Activated naive CD4-positive, alpha-beta T cell treated with anti-CD3 and anti-CD28 coated beads, Interleukin-2, amount 10 ng/mL, durations not matched to agents 7 days and 5 days (primary cell): ENCODE results near the gene XBP1.
A peak's percentile ranks its signal among the peaks of the same experiment; 100 is the strongest.

ENCODE experiments used
- CTCF ChIA-PET: fragments of 350-600 bp; sonication (Branson Sonifier 250); formaldehyde crosslinking; loops from one replicate; lab custom pipeline; 2021; ENCODE audit warnings: antibody characterized with exemption; lab: Charles Lee
- DNase-seq: peaks from one replicate; pipeline ENCODE4 v3.0.0-alpha.2; 2020
- H3K27ac Mint-ChIP-seq: one replicate; pipeline ENCODE4 v1.8.0; 2021; ENCODE audit warnings: mild to moderate bottlenecking, moderate library complexity, mixed read lengths
- H3K27me3 Mint-ChIP-seq: one replicate; pipeline ENCODE4 v1.8.0; 2021; ENCODE audit warnings: mild to moderate bottlenecking, mixed read lengths
- H3K36me3 Mint-ChIP-seq: one replicate; pipeline ENCODE4 v1.8.0; 2021; ENCODE audit warnings: mixed read lengths
- H3K4me1 Mint-ChIP-seq: one replicate; pipeline ENCODE4 v1.8.0; 2021; ENCODE audit warnings: mixed read lengths
- H3K4me3 Mint-ChIP-seq: one replicate; pipeline ENCODE4 v1.8.0; 2021; ENCODE audit warnings: mild to moderate bottlenecking, moderate library complexity, mixed read lengths
- H3K9me3 Mint-ChIP-seq: one replicate; pipeline ENCODE4 v1.8.0; 2021; ENCODE audit warnings: mixed read lengths

XBP1 gene

DNA sequence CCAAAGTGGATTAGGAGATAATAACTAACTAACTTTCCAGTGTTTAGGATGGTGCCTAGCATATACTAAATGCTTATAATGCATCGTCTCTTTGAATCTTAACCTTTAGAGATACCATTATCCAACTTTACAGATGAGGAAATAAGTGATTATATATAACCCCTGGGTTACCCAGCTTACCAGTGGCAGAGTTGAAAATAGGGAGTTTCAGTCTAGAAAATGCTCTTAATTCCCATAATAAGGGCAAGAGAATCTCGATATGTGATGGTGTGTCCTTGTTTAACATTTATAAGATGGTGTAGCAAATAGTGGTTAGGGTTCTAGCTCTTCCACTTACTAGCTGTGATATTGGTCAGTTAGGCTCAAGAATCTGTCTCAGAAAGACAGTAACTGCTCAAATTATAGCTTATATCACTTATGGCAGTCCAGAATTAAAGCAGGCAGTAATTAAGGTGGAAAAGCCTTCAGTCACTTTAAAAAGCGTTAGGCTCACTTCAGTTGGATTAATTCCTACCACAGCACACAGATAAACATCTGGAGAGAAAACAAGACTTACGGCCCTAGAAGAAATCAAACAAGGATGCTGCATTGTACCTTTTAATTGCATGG, 6.3 kb downstream of the XBP1 start:
- peak overlapping the region; percentile 72 for H3K27ac Mint-ChIP-seq
- H3K9me3 Mint-ChIP-seq = no peaks in the 10 kb centered on the region
- H3K4me3 Mint-ChIP-seq = peak overlapping the region; percentile 39
- H3K36me3 Mint-ChIP-seq = peaks cover 70% of the 10 kb centered on the region
- H3K4me1 Mint-ChIP-seq = peaks cover 80% of the 10 kb centered on the region
- DNase-seq = no peak
- CTCF ChIA-PET = interaction anchor here (1.0 to 3.0 kb wide), 3 partner anchors 21 to 193 kb away, joined by 3 to 16 read pairs (median 3); no protein-coding TSS in a partner anchor
- H3K27me3 Mint-ChIP-seq = no peaks in the 10 kb centered on the region

DNA sequence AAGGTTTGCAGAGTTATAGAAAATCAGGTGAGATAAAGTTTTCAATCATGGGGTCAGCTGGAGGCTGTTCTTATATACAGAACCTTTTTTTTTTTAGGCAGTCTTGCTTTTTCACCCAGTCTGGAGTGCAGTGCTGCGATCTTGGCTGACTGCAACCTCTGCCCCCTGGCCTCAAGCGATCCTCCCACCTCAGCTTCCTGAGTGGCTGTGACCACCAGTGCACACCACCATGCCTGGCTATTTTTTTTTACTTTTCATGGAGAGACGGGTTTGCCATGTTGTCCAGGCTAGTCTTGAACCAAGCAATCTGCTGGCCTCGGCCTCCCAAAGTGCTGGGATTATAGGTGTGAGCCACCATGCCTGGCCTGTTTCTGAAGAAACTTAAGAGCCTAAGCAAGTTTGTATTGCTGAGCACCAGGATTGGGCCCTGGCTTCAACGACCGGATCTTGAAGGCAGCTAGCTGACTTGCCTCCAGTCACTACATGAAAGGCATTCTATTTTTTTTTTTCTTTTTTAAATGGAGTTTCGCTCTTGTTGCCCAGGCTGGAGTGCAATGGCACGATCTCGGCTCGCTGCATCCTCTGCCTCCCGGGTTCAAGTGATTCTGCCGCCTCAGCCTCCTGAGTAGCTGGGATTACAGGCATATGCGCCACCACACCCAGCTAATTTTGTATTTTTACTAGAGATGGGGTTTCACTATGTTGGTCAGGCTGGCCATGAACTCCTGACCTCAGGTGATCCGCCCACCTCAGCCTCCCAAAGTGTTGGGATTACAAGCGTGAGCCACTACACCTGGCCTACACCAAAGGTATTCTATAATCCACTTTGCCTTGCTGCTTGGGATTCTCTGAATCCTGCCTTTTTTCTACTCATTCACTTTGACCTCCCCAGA, 7.6 kb downstream of the XBP1 start:
- Mint-ChIP-seq H3K4me3 (no peak overlapping the region), H3K4me1 (peaks cover 75% of the 10 kb centered on the region), H3K9me3 (no peaks in the 10 kb centered on the region), H3K27ac (peak overlapping the region; percentile 84), H3K27me3 (no peaks in the 10 kb centered on the region), H3K36me3 (peaks cover 66% of the 10 kb centered on the region)
- CTCF ChIA-PET = interaction anchor here (0.6 to 1.8 kb wide), 4 partner anchors 15 to 36 kb away, joined by 3 to 10 read pairs (median 4); no protein-coding TSS in a partner anchor
- peak; percentile 26 for DNase-seq

DNA sequence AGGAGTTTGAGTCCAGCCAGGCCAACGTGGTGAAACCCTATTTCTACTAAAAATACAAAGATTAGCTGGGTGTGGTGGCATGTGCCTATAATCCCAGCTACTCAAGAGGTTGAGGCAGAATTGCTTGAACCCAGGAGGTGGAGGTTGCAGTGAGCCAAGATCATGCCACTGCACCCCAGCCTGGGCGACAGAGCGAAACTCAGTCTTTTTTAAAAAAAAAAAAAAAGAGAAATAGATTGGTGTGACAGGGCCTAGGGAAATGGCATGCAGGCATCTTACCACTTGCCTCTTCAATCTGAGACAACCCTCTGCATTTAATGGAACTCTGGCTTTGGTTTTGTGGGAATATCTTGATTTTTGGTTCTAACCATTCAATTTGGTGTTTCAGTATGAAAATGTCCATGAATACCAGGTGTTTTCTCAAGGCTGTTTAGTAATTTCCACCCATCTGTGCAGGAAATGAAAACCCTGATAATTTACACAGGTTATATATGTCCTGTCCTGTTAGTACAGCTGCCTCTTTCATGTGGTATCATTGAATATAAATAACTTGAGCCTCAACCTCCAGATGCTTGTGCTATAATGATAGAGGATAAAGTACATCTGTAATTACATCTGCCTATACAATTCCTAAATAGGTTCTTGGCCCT, 8.4 kb downstream of the XBP1 start:
- H3K27me3 Mint-ChIP-seq = no peaks in the 10 kb centered on the region
- H3K36me3 Mint-ChIP-seq = peaks cover 60% of the 10 kb centered on the region
- H3K4me3 Mint-ChIP-seq = no peak overlapping the region
- peak overlapping the region; percentile 84 for H3K27ac Mint-ChIP-seq
- CTCF ChIA-PET = interaction anchor here (0.6 to 1.8 kb wide), 7 partner anchors 15 to 249 kb away, joined by 3 to 10 read pairs (median 3); no protein-coding TSS in a partner anchor
- H3K4me1 Mint-ChIP-seq = peaks cover 69% of the 10 kb centered on the region
- DNase-seq = no peak
- no peaks in the 10 kb centered on the region for H3K9me3 Mint-ChIP-seq

DNA sequence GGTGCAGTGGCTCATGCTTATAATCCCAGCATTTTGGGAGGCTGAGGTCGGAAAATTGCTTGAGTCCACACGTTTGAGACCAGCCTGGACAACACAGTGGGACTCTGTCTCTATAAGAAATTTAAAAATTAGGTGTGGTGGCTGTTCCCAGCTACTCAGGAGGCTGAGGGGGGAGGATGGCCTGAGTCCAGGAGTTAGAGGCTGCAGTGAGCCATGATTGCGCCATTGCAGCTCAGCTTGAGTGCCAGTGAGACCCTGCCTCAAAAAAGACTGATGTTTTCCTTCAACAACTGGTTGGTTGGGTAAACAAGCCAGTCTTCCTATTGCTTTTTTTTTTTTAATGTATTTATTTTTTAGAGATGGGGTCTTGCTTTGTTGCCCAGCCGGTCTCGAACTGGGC, 9.2 kb downstream of the XBP1 start:
- CTCF ChIA-PET = interaction anchor here (0.9 to 2.6 kb wide), 10 partner anchors 8 to 249 kb away, joined by 3 to 47 read pairs (median 4); partner anchors contain the start of gene XBP1
- H3K9me3 Mint-ChIP-seq = no peaks in the 10 kb centered on the region
- peaks cover 56% of the 10 kb centered on the region for H3K36me3 Mint-ChIP-seq
- no peak overlapping the region for H3K27ac Mint-ChIP-seq
- DNase-seq = no peak
- peaks cover 61% of the 10 kb centered on the region for H3K4me1 Mint-ChIP-seq
- no peaks in the 10 kb centered on the region for H3K27me3 Mint-ChIP-seq
- H3K4me3 Mint-ChIP-seq = no peak overlapping the region

DNA sequence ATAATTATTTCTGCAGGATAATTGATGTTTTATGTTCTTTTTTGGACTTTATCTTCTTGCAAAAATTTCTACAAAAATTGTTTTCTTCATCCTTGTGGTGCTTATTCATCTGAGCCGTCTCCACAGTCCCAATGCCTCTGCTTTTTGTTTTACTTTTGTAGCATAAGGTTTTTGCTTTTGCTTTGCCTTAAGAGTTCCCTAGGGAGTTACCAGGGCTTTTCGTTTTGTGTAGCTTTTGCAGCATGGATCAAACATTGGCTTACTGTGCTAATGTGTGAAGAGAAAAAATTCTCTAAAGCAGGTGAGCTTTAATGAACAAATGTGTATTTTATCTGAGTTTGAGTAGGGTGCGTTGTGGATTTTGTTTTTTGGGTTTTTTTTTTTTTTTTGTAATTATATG, 11.8 kb downstream of the XBP1 start:
- CTCF ChIA-PET = interaction anchor here (0.7 to 5.1 kb wide), 4 partner anchors 40 to 822 kb away, joined by 3 to 35 read pairs (median 9); no protein-coding TSS in a partner anchor
- H3K9me3 Mint-ChIP-seq = no peaks in the 10 kb centered on the region
- DNase-seq = no peak
- no peaks in the 10 kb centered on the region for H3K27me3 Mint-ChIP-seq
- no peak overlapping the region for H3K27ac Mint-ChIP-seq
- H3K36me3 Mint-ChIP-seq = peaks cover 51% of the 10 kb centered on the region
- peaks cover 37% of the 10 kb centered on the region for H3K4me1 Mint-ChIP-seq
- H3K4me3 Mint-ChIP-seq = no peak overlapping the region

DNA sequence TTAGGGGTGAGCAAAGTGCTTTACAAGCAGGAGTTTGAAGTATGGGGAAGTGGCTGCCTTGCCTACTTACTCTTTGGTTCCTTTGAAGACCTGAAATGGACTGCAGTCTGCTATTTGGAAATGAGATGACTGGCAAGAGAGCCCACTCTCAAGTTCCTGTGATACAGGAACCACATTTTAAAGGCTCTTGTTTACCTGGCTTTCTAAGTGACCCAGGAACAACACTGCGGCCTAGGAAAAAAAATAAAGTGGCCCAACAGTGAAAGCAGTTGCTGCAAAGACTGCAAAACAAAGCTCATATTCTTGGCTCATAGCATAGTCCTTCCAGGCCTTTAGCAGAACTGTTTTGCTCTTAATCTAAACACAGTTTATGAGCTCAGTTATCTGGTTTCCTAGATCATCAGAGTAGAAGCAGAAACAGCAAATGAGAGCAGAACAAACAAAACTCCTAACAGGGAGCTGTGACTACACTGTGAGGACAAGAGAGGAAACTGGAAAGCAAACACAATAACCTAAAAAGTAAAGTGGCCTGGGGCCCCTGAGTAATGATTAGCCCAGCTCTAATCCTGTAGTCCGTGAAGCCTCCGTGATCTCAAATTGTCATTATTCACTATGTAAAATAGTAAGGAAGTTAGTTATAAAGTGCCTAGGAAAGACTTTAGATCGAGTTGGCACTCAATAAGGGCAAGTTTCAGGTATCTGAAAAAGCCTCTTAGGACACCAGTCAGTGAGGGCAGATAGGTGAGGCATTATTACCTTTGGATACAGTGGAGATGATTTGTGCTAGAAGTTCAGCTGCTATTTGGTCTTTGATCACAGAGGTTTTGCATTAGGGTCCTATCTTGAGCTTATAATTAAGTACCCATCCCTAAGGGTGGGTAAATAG, 16.3 kb downstream of the XBP1 start:
- DNase-seq = no peak
- H3K4me1 Mint-ChIP-seq = peaks cover 5% of the 10 kb centered on the region
- H3K27me3 Mint-ChIP-seq = no peaks in the 10 kb centered on the region
- H3K4me3 Mint-ChIP-seq = no peak overlapping the region
- CTCF ChIA-PET = interaction anchor here (0.7 to 5.1 kb wide), 3 partner anchors 45 to 184 kb away, joined by 3 to 35 read pairs (median 6); no protein-coding TSS in a partner anchor
- peaks cover 59% of the 10 kb centered on the region for H3K36me3 Mint-ChIP-seq
- H3K27ac Mint-ChIP-seq = no peak overlapping the region
- H3K9me3 Mint-ChIP-seq = no peaks in the 10 kb centered on the region

DNA sequence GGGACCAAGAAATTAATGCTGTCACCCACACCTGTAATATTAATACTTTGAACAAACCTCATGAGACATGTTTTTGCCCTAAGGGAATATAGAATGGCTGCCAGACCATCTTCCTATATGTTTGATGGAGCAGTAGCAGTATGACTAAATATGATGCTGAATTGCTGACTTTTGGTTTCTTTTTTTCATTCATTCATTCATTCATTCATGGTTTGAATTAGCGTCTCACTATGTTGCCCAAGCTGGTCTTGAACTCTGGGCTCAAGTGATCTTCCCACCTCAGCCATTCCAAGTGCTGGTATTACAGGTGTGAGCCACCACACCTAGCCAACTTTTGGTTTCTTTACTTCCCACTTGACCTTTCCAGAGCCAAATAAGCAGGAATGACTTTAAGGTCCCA, 20.1 kb downstream of the XBP1 start:
- no peak overlapping the region for H3K4me3 Mint-ChIP-seq
- H3K27ac Mint-ChIP-seq = no peak overlapping the region
- CTCF ChIA-PET = interaction anchor here (0.8 to 1.2 kb wide), 2 partner anchors 8 to 36 kb away, joined by 3 to 4 read pairs; partner anchors contain the start of gene CCDC117
- no peaks in the 10 kb centered on the region for H3K9me3 Mint-ChIP-seq
- no peaks in the 10 kb centered on the region for H3K27me3 Mint-ChIP-seq
- no peak for DNase-seq
- H3K36me3 Mint-ChIP-seq = peaks cover 52% of the 10 kb centered on the region
- H3K4me1 Mint-ChIP-seq = peaks cover 12% of the 10 kb centered on the region

DNA sequence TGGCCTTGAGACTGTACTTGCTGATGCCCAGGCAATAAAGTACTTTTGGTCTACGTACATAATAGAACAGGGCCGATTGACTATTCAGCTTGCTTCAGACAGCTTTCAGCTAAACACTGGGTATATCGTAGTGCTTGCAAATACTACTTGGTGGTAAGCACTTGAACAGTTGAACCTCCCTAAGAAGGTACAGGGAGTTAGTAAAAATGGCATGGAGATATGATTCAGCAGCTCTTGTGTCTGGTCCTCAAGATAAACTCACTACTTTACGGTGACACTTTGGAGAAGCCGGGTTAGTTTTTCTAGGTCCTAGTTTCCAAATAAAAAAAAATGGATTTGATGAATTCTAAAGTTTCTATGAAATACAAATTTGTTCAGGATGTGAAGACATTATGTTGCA, 20.5 kb downstream of the XBP1 start:
- H3K4me1 Mint-ChIP-seq = peaks cover 16% of the 10 kb centered on the region
- peaks cover 50% of the 10 kb centered on the region for H3K36me3 Mint-ChIP-seq
- CTCF ChIA-PET = no interaction called here
- no peak overlapping the region for H3K27ac Mint-ChIP-seq
- no peak overlapping the region for H3K4me3 Mint-ChIP-seq
- no peaks in the 10 kb centered on the region for H3K27me3 Mint-ChIP-seq
- no peak for DNase-seq
- no peaks in the 10 kb centered on the region for H3K9me3 Mint-ChIP-seq

DNA sequence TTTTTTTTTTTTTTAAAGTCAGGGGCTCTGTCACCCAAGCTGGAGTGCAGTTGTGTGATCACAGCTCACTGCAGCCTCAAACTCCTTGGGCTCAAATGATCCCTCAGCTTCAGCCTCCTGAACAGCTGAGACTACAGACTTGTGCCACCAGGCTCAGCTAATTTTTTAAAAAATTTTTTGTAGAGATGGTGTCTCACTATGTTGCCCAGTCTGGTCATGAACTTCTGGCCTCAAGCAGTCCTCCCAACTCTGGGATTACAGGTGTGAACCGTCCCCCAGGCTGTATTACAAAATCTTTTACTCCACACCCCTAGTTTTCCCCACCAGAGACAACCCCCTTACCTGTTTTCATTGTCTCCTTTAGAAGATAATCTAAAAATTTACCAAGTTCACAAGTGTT, 26.0 kb downstream of the XBP1 start:
- CTCF ChIA-PET = no interaction called here
- peaks cover 29% of the 10 kb centered on the region for H3K4me1 Mint-ChIP-seq

DNA sequence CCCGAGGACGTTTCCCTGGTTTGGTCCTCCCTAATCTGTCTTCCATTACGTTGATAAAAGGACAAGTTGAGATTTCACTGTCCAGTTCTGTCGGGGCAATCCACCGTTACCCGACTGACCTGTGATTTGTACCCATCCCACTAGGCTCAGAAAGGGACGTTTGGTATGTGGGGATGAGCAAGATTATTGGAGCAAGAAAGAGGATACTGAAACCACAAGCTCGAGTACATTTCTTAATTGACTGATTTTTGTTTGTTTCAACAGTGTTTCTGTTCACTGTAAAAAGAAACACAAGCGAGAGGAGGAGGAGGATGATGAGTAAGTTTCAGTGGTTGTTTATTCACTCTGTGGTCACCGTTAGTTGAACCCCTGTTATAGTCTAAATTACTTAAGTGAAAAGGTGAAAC, 26.9 kb downstream of the XBP1 start:
- Mint-ChIP-seq H3K4me1 (peaks cover 29% of the 10 kb centered on the region), H3K27me3 (peaks cover 5% of the 10 kb centered on the region), H3K4me3 (peak overlapping the region; percentile 96), H3K9me3 (peaks cover 6% of the 10 kb centered on the region), H3K27ac (peak overlapping the region; percentile 93), H3K36me3 (peaks cover 24% of the 10 kb centered on the region)
- CTCF ChIA-PET = interaction anchor here (1.0 to 1.5 kb wide), 3 partner anchors 7 to 39 kb away, joined by 3 to 4 read pairs (median 3); no protein-coding TSS in a partner anchor
- DNase-seq = no peak

More for the DNA sequence above, 26.0 kb downstream of the XBP1 start:
- DNase-seq = no peak
- Mint-ChIP-seq H3K4me3 (peak overlapping the region; percentile 96), H3K27me3 (peaks cover 5% of the 10 kb centered on the region), H3K27ac (peak overlapping the region; percentile 72), H3K9me3 (peaks cover 4% of the 10 kb centered on the region), H3K36me3 (peaks cover 27% of the 10 kb centered on the region)

DNA sequence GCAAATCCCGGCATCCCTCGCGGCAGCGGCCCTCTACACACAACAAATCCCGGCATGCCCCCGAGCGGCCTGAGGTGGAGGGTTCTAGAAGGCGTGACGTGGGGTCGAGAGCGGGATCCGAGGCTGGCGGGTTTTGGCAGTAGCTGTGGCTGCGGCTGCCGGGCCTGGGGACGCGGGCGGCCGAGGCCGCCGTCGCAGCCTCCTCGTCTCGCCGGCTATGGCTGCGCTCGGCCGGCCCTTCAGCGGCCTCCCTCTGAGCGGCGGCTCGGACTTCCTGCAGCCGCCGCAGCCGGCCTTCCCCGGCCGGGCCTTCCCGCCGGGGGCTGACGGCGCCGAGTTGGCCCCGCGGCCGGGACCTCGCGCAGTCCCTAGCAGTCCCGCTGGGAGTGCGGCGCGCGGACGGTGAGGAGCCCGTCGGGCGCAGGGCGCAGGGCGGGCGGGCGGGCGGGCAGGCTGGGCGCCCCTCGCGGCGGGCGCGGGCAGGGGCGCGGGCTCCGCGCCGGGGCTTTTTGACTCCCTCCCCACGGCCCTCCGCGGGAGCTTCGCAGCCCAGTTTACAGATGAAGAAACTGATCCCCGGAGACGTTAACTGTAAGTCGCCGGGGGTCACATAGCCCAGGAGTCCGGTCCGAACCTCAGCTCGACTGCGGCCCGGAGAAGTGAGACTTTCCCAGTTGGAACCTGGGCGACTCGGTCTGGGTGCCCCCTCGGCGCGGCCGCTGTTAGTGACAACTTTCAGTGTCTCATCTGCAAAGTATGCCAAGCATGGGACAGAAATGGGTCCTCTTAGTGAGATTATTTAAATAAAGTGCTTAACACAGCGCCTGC, 27.5 kb downstream of the XBP1 start, which contains the start of gene CCDC117:
Gene CCDC117, plus strand, starts transcription at position 63 of the 828 bp plus-strand sequence. Its CDS starts 155 bp downstream, at position 218.
- H3K36me3 Mint-ChIP-seq = peaks cover 24% of the 10 kb centered on the region
- H3K9me3 Mint-ChIP-seq = peaks cover 6% of the 10 kb centered on the region
- CTCF ChIA-PET = interaction anchor here (1.0 to 1.5 kb wide), 3 partner anchors 8 to 40 kb away, joined by 3 to 4 read pairs (median 3); no protein-coding TSS in a partner anchor
- H3K4me3 Mint-ChIP-seq = peak within 1 kb of the TSS; percentile 96
- H3K27ac Mint-ChIP-seq = peak within 1 kb of the TSS; percentile 96
- H3K4me1 Mint-ChIP-seq = peaks cover 29% of the 10 kb centered on the region
- peak; percentile 97 for DNase-seq
- H3K27me3 Mint-ChIP-seq = peaks cover 5% of the 10 kb centered on the region

DNA sequence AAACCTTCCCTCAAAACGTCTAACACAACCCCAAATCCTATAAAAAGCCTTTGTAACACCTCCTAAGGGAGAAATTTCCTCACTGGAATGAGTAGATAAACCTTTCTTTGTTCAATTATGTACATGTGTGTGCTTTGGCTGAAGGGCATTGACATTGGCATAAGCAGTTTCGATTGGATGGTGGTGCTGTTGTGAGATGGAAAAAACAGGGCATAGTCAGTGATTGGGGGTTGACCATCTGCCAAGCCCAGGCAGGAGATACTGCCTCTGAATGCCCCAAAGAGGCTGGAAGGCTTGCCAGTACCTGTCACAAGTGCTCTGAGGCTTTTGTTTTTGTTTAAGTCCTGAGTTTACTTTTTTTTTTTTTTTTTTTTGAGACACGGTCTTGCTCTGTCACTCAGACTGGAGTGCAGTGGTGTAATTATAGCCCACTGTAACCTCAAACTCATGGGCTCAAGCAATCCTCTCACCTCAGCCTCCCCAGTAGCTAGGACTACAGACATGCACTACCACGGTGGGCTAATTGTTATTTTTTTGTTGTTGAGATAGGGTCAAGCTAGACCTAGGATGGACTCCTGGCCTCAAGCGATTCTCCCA, 29.1 kb downstream of the XBP1 start:
- Mint-ChIP-seq H3K4me1 (peaks cover 29% of the 10 kb centered on the region), H3K36me3 (peaks cover 22% of the 10 kb centered on the region), H3K27ac (no peak overlapping the region), H3K4me3 (no peak overlapping the region), H3K27me3 (peaks cover 15% of the 10 kb centered on the region), H3K9me3 (peaks cover 6% of the 10 kb centered on the region)
- DNase-seq = no peak
- CTCF ChIA-PET = interaction anchor here (1.0 kb wide), 1 partner anchor 59 kb away, joined by 3 read pairs; no protein-coding TSS in a partner anchor
